Neural cell (in vitro differentiated cells): ENCODE results near the gene PKHD1. TPM values are rescaled to one million over a fixed set of nuclear protein-coding genes. Genes with fewer than 3 reads are reported as not detected.
A peak's percentile ranks its signal among the peaks of the same experiment; 100 is the strongest.

ENCODE experiments used
- H2AFZ ChIP-seq: fragments of 200-600, 300-800 bp; sonication (generic), shearing (Covaris generic); 2 replicates; pipeline ENCODE4 v1.6.0; 2014; ENCODE audit warnings: low read depth, mild to moderate bottlenecking, antibody characterized with exemption, low read length, moderate library complexity
- H3F3A ChIP-seq: fragments of 200-600 bp; shearing (Covaris generic); 2 replicates; pipeline ENCODE4 v1.6.1; 2016; ENCODE audit warnings: mild to moderate bottlenecking, moderate library complexity, mixed read lengths, antibody characterized with exemption, low read length; ENCODE audit not compliant: insufficient read depth, poor library complexity, severe bottlenecking
- H3K27ac ChIP-seq: fragments of 200-600, 300-800 bp; sonication (generic), shearing (Covaris generic); 2 replicates; pipeline ENCODE4 v1.5.1; 2014; ENCODE audit warnings: mild to moderate bottlenecking, low read length, moderate library complexity
- H3K27me3 ChIP-seq: fragments of 300-800, 200-600 bp; sonication (generic), shearing (Covaris generic); 2 replicates; pipeline ENCODE4 v1.6.0; 2014; ENCODE audit warnings: mild to moderate bottlenecking, low read depth, low read length, moderate library complexity; ENCODE audit not compliant: insufficient read depth
- H3K36me3 ChIP-seq: fragments of 300-800, 200-600 bp; sonication (generic), shearing (Covaris generic); 2 replicates; pipeline ENCODE4 v1.5.1; 2014; ENCODE audit warnings: mild to moderate bottlenecking, antibody characterized with exemption, low read length, moderate library complexity; ENCODE audit not compliant: insufficient read depth
- H3K4me2 ChIP-seq: fragments of 300-800, 200-600 bp; sonication (generic), shearing (Covaris generic); 2 replicates; pipeline ENCODE4 v1.6.0; 2014; ENCODE audit warnings: mild to moderate bottlenecking, low read length
- H3K4me3 ChIP-seq: fragments of 300-800, 200-600 bp; sonication (generic), shearing (Covaris generic); 2 replicates; pipeline ENCODE4 v1.5.1; 2014; ENCODE audit warnings: mild to moderate bottlenecking, low read length, moderate library complexity
- H3K79me2 ChIP-seq: fragments of 200-600 bp; shearing (Covaris generic); replicated peaks from 2 replicates; pipeline ENCODE4 v1.6.0; 2014; ENCODE audit warnings: mild to moderate bottlenecking, low read length, moderate library complexity; ENCODE audit not compliant: insufficient read depth
- H3K9ac ChIP-seq: fragments of 300-800, 200-600 bp; sonication (generic), shearing (Covaris generic); 2 replicates; pipeline ENCODE4 v1.6.1; 2016; ENCODE audit warnings: mild to moderate bottlenecking, low read length, mixed read lengths
- H3K9me2 ChIP-seq: fragments of 200-600 bp; shearing (Covaris generic); 2 replicates; pipeline ENCODE4 v1.6.1; 2016; ENCODE audit warnings: mild to moderate bottlenecking, low read length, mixed read lengths; ENCODE audit not compliant: insufficient read depth
- H3K9me3 ChIP-seq: fragments of 200-600, 300-800 bp; sonication (generic), shearing (Covaris generic); 2 replicates; pipeline ENCODE4 v1.6.1; 2016; ENCODE audit warnings: mild to moderate bottlenecking, mixed run types, low read length, moderate library complexity, mixed read lengths
- H4K20me1 ChIP-seq: fragments of 200-600 bp; shearing (Covaris generic); 2 replicates; pipeline ENCODE4 v1.6.1; 2016; ENCODE audit warnings: mild to moderate bottlenecking, mixed run types; ENCODE audit not compliant: insufficient read depth
- EP300 ChIP-seq: fragments of 450-650 bp; conservative IDR thresholded peaks from 2 replicates; pipeline ENCODE4 v1.6.1; 2014; ENCODE audit warnings: antibody characterized with exemption, mild to moderate bottlenecking, moderate library complexity; ENCODE audit not compliant: poor library complexity, severe bottlenecking
- EZH2 ChIP-seq: fragments of 200-600, 300-800 bp; shearing (Covaris generic), sonication (generic); IDR thresholded peaks from 2 replicates; pipeline ENCODE4 v1.6.1; 2014; ENCODE audit warnings: antibody characterized with exemption, low read length, borderline replicate concordance, mild to moderate bottlenecking; ENCODE audit not compliant: insufficient read depth, poor library complexity, severe bottlenecking
- MXI1 ChIP-seq: fragments of 450-650 bp; conservative IDR thresholded peaks from 2 replicates; pipeline ENCODE4 v1.6.1; 2014; ENCODE audit warnings: antibody characterized with exemption, mild to moderate bottlenecking; ENCODE audit not compliant: poor library complexity, severe bottlenecking
- POLR2AphosphoS5 ChIP-seq: IDR thresholded peaks from 2 replicates; pipeline ENCODE4 v1.6.1; 2012
- RAD21 ChIP-seq: fragments of 450-650 bp; conservative IDR thresholded peaks from 2 replicates; pipeline ENCODE4 v1.6.1; 2014; ENCODE audit warnings: antibody characterized with exemption, mild to moderate bottlenecking, moderate library complexity
- SMC3 ChIP-seq: fragments of 450-650 bp; conservative IDR thresholded peaks from 2 replicates; pipeline ENCODE4 v1.6.1; 2014; ENCODE audit warnings: antibody characterized with exemption, mild to moderate bottlenecking, moderate library complexity; ENCODE audit not compliant: poor library complexity
- TAF1 ChIP-seq: IDR thresholded peaks from 2 replicates; pipeline ENCODE4 v1.6.1; 2012; ENCODE audit warnings: low read depth
- polyA plus RNA-seq: library from polyadenylated mRNA; depleted of rRNA; stranded (reverse); fragments of >200 nt; gene quantifications from 2 replicates; pipeline ENCODE4 v1.2.3, GENCODE V29; 2014
- TF ChIP-seq, protein P1 (sequence below): IDR thresholded peaks from 2 replicates; pipeline ENCODE4 v1.6.1; 2012; ENCODE audit warnings: borderline replicate concordance
- TF ChIP-seq, protein P2 (sequence below): fragments of 450-650 bp; IDR thresholded peaks from 2 replicates; pipeline ENCODE4 v1.5.1; 2014; ENCODE audit warnings: antibody characterized with exemption, mild to moderate bottlenecking, moderate library complexity; ENCODE audit not compliant: poor library complexity, severe bottlenecking

PKHD1 gene
- polyA plus RNA-seq, 1 donor from 2014 or later: not detected

GRCh38 chr6:52049252-52050050 lies 38.0 kb downstream of the PKHD1 start:
- TF ChIP-seq, protein P1, sequence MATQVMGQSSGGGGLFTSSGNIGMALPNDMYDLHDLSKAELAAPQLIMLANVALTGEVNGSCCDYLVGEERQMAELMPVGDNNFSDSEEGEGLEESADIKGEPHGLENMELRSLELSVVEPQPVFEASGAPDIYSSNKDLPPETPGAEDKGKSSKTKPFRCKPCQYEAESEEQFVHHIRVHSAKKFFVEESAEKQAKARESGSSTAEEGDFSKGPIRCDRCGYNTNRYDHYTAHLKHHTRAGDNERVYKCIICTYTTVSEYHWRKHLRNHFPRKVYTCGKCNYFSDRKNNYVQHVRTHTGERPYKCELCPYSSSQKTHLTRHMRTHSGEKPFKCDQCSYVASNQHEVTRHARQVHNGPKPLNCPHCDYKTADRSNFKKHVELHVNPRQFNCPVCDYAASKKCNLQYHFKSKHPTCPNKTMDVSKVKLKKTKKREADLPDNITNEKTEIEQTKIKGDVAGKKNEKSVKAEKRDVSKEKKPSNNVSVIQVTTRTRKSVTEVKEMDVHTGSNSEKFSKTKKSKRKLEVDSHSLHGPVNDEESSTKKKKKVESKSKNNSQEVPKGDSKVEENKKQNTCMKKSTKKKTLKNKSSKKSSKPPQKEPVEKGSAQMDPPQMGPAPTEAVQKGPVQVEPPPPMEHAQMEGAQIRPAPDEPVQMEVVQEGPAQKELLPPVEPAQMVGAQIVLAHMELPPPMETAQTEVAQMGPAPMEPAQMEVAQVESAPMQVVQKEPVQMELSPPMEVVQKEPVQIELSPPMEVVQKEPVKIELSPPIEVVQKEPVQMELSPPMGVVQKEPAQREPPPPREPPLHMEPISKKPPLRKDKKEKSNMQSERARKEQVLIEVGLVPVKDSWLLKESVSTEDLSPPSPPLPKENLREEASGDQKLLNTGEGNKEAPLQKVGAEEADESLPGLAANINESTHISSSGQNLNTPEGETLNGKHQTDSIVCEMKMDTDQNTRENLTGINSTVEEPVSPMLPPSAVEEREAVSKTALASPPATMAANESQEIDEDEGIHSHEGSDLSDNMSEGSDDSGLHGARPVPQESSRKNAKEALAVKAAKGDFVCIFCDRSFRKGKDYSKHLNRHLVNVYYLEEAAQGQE: no peak
- TF ChIP-seq MXI1 (no peak), EP300 (no peak), SMC3 (peak; percentile 74), EZH2 (no peak), POLR2AphosphoS5 (no peak), RAD21 (peak; percentile 75), TAF1 (no peak)
- TF ChIP-seq, protein P2, sequence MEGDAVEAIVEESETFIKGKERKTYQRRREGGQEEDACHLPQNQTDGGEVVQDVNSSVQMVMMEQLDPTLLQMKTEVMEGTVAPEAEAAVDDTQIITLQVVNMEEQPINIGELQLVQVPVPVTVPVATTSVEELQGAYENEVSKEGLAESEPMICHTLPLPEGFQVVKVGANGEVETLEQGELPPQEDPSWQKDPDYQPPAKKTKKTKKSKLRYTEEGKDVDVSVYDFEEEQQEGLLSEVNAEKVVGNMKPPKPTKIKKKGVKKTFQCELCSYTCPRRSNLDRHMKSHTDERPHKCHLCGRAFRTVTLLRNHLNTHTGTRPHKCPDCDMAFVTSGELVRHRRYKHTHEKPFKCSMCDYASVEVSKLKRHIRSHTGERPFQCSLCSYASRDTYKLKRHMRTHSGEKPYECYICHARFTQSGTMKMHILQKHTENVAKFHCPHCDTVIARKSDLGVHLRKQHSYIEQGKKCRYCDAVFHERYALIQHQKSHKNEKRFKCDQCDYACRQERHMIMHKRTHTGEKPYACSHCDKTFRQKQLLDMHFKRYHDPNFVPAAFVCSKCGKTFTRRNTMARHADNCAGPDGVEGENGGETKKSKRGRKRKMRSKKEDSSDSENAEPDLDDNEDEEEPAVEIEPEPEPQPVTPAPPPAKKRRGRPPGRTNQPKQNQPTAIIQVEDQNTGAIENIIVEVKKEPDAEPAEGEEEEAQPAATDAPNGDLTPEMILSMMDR: peak; percentile 81
- H3K79me2 ChIP-seq: no peaks in the 10 kb centered on the region
- H3F3A ChIP-seq: no peaks in the 10 kb centered on the region
- no peaks in the 10 kb centered on the region for H3K9me2 ChIP-seq
- no peak overlapping the region for H3K9ac ChIP-seq
- no peak overlapping the region for H3K4me3 ChIP-seq
- H3K27ac ChIP-seq: no peak overlapping the region
- no peaks in the 10 kb centered on the region for H3K36me3 ChIP-seq
- no peaks in the 10 kb centered on the region for H3K27me3 ChIP-seq
- no peak overlapping the region for H3K4me2 ChIP-seq
- no peak overlapping the region for H2AFZ ChIP-seq
- no peaks in the 10 kb centered on the region for H3K9me3 ChIP-seq
- no peaks in the 10 kb centered on the region for H4K20me1 ChIP-seq

- Histone ChIP-seq H3K36me3 (no peaks in the 10 kb centered on the region), H3K9ac (no peak overlapping the region), H3K9me3 (no peaks in the 10 kb centered on the region), H3K4me2 (no peak overlapping the region), H3K27me3 (no peaks in the 10 kb centered on the region), H2AFZ (no peak overlapping the region), H3K79me2 (no peaks in the 10 kb centered on the region), H3K9me2 (no peaks in the 10 kb centered on the region), H3K4me3 (no peak overlapping the region), H3K27ac (no peak overlapping the region), H3F3A (no peaks in the 10 kb centered on the region), H4K20me1 (no peaks in the 10 kb centered on the region)
- TF ChIP-seq, protein P1: no peak
- TF ChIP-seq MXI1 (no peak), EP300 (no peak), SMC3 (no peak), EZH2 (no peak), RAD21 (no peak), POLR2AphosphoS5 (no peak), TAF1 (no peak)
- TF ChIP-seq, protein P2: no peak
Observed at GRCh38 chr6:52046456-52046855, 41.0 kb downstream of the PKHD1 start.
